B cell (primary cell): ENCODE results near the gene SIDT2. TPM values are rescaled to one million over a fixed set of nuclear protein-coding genes. Genes with fewer than 3 reads are reported as not detected.

Source experiments
- ATAC-seq: fragments of 200-7000 bp; cut with Tn5 transposase; one replicate; pipeline ENCODE4 v1.10.0; 2021; ENCODE audit warnings: low read depth, mild to moderate bottlenecking, moderate number of reproducible peaks, moderate library complexity
- CTCF ChIA-PET: fragments of 350-600 bp; sonication (Branson Sonifier 250); formaldehyde crosslinking; loops from one replicate; lab custom pipeline; 2021; ENCODE audit warnings: antibody characterized with exemption, inconsistent platforms; lab: Charles Lee
- POLR2A ChIA-PET: fragments of 350-600 bp; sonication (Branson Sonifier 250); formaldehyde crosslinking; loops from one replicate; lab custom pipeline; 2021; ENCODE audit warnings: antibody characterized with exemption; lab: Charles Lee
- DNase-seq: peaks from one replicate; pipeline ENCODE4 v3.0.0; 2013
- H2AFZ ChIP-seq: 2 replicates; pipeline ENCODE4 v1.6.1; 2012; ENCODE audit warnings: mild to moderate bottlenecking, low read depth, low read length; ENCODE audit not compliant: insufficient read depth, poor library complexity, severe bottlenecking
- H3K27ac ChIP-seq, 2 donors: 1 replicate in 1 of 2; 2 replicates in 1 of 2; pipeline ENCODE4 v1.5.1; 2012 to 2013; ENCODE audit warnings: low read length in 2 of 2, mild to moderate bottlenecking in 2 of 2, moderate library complexity in 1 of 2
- H3K27me3 ChIP-seq, 4 experiments: fragments of 200-600 bp in 1 of 4; sonication (generic) in 1 of 4; replicated peaks in 1 of 4; 1 replicate in 2 of 4; 2 replicates in 2 of 4; pipeline versions ENCODE4 v1.6.1 to v1.7.0; 2013 to 2016; ENCODE audit warnings: low read length in 3 of 4, mild to moderate bottlenecking in 2 of 4, mixed read lengths in 1 of 4, moderate library complexity in 1 of 4; ENCODE audit not compliant: insufficient read depth in 4 of 4, control insufficient read depth in 3 of 4; ENCODE audit errors: control extremely low read depth in 1 of 4
- H3K36me3 ChIP-seq, 2 experiments: replicated peaks in 1 of 2; 1 replicate in 1 of 2; 2 replicates in 1 of 2; pipeline versions ENCODE4 v1.6.1 to v1.7.1; 2013; ENCODE audit warnings: low read length in 1 of 2; ENCODE audit not compliant: insufficient read depth in 2 of 2, control insufficient read depth in 1 of 2; ENCODE audit errors: control extremely low read depth in 1 of 2, extremely low read depth in 1 of 2
- H3K4me1 ChIP-seq, 2 donors: fragments of 200-600 bp in 1 of 2; sonication (generic) in 1 of 2; 1 replicate in 1 of 2; 2 replicates in 1 of 2; pipeline versions ENCODE4 v1.5.1 to v1.6.1; 2013 to 2017; ENCODE audit warnings: low read length in 2 of 2; ENCODE audit not compliant: control insufficient read depth in 2 of 2, insufficient read depth in 2 of 2
- H3K4me2 ChIP-seq: replicated peaks from 2 replicates; pipeline ENCODE3; 2012; ENCODE audit warnings: mild to moderate bottlenecking, low read depth, low read length; ENCODE audit not compliant: poor library complexity, severe bottlenecking
- H3K4me3 ChIP-seq, 5 experiments: fragments of 200-600 bp in 1 of 5; sonication (generic) in 1 of 5; 1 replicate in 3 of 5; 2 replicates in 2 of 5; pipeline versions ENCODE4 v1.5.1 to v1.7.0; 2011 to 2016; ENCODE audit warnings: low read length in 4 of 5, mild to moderate bottlenecking in 4 of 5, low read depth in 2 of 5, control low read depth in 1 of 5, moderate library complexity in 1 of 5; ENCODE audit not compliant: insufficient read depth in 1 of 5; ENCODE audit errors: control extremely low read depth in 1 of 5, extremely low read depth in 1 of 5
- H3K79me2 ChIP-seq: fragments of 200-600 bp; sonication (generic); one replicate; pipeline ENCODE4 v1.6.0; 2016; ENCODE audit warnings: low read length; ENCODE audit not compliant: control insufficient read depth, insufficient read depth
- H3K9ac ChIP-seq: fragments of 200-600 bp; sonication (generic); 2 replicates; pipeline ENCODE4 v1.6.1; 2017; ENCODE audit warnings: mild to moderate bottlenecking, low read length, moderate library complexity
- H3K9me3 ChIP-seq, 3 donors: one replicate each; pipeline versions ENCODE4 v1.6.1 to v1.7.1; 2013; ENCODE audit warnings: low read length in 2 of 3; ENCODE audit not compliant: control insufficient read depth in 2 of 3, insufficient read depth in 1 of 3; ENCODE audit errors: control extremely low read depth in 1 of 3
- H4K20me1 ChIP-seq: 2 replicates; pipeline ENCODE4 v1.6.0; 2012; ENCODE audit warnings: mild to moderate bottlenecking, low read length; ENCODE audit not compliant: insufficient read depth, control insufficient read depth, poor library complexity, severe bottlenecking
- H3K27ac Mint-ChIP-seq: one replicate; pipeline ENCODE4 v1.8.0; 2021; ENCODE audit warnings: mixed read lengths
- H3K27me3 Mint-ChIP-seq: one replicate; pipeline ENCODE4 v1.8.0; 2021; ENCODE audit warnings: mixed read lengths
- H3K4me1 Mint-ChIP-seq: one replicate; pipeline ENCODE4 v1.8.0; 2021; ENCODE audit warnings: mixed read lengths
- H3K4me3 Mint-ChIP-seq: one replicate; pipeline ENCODE4 v1.8.0; 2021; ENCODE audit warnings: mixed read lengths
- H3K9me3 Mint-ChIP-seq: one replicate; pipeline ENCODE4 v1.8.0; 2022; ENCODE audit warnings: mixed read lengths; ENCODE audit not compliant: insufficient read depth
- EZH2 ChIP-seq: IDR thresholded peaks from 2 replicates; pipeline ENCODE4 v1.6.1; 2012; ENCODE audit warnings: borderline replicate concordance, low read depth, mild to moderate bottlenecking, moderate library complexity, low read length; ENCODE audit not compliant: insufficient read depth, poor library complexity, severe bottlenecking
- WGBS: methylation state at CpG from one replicate; pipeline ENCODE4 v1.1.5; 2013; ENCODE audit warnings: missing lambda C conversion rate; ENCODE audit not compliant: insufficient coverage; 5-methylcytosine and 5-hydroxymethylcytosine counted together
- intact Hi-C: fragments of 100-400 bp; cut with micrococcal nuclease; formaldehyde crosslinking; loops from one replicate; pipeline ENCODE4 v1.10.0; 2022
- polyA plus RNA-seq: library from polyadenylated mRNA; depleted of rRNA; stranded (reverse); fragments of >200 nt; gene quantifications from 2 replicates; pipeline ENCODE4 v1.2.3, GENCODE V29; 2012
- total RNA-seq, 2 donors: library from RNA; stranded (reverse); fragments of 120-200 nt in 1 of 2; gene quantifications; 1 replicate in 1 of 2; 2 replicates in 1 of 2; pipeline versions ENCODE4 v1.2.3 to v1.2.4, GENCODE V29; 2013 to 2022
- TF ChIP-seq, protein P1 (sequence below): fragments of 200-600 bp; IDR thresholded peaks from one replicate; pipeline ENCODE4 v1.8.0; 2022; ENCODE audit warnings: antibody characterized with exemption, mild to moderate bottlenecking

Gene SIDT2
- total and polyA plus RNA-seq, 2 donors (not counting 1 experiment from before 2014, with no cell fraction given) = 78.9 to 241 TPM

GRCh38 chr11:117222991-117223740, 44.6 kb downstream of the SIDT2 start:
- peaks cover 10% of the 10 kb centered on the region for H3K4me1 Mint-ChIP-seq
- Histone ChIP-seq H3K4me3 (no peak overlapping the region), H3K79me2 (peaks cover 66% of the 10 kb centered on the region), H4K20me1 (peaks cover 22% of the 10 kb centered on the region), H3K9ac (no peak overlapping the region), H3K4me2 (no peak overlapping the region), H2AFZ (no peak overlapping the region), H3K27me3 (no peaks in the 10 kb centered on the region), H3K36me3 (peaks cover 5 to 96% of the 10 kb centered on the region in 2 experiments), H3K4me1 (peaks cover 0 to 8% of the 10 kb centered on the region in 2 donors), H3K27ac (no peak overlapping the region), H3K9me3 (no peaks in the 10 kb centered on the region)
- H3K9me3 Mint-ChIP-seq = no peaks in the 10 kb centered on the region
- WGBS = 97% methylated on average over 10 of the region's 14 CpGs
- POLR2A ChIA-PET = interaction anchor here (1.3 kb wide), 1 partner anchor 23 kb away, joined by 5 read pairs; no protein-coding TSS in a partner anchor
- H3K4me3 Mint-ChIP-seq = no peak overlapping the region
- H3K27ac Mint-ChIP-seq = no peak overlapping the region
- intact Hi-C loops = no loop called here
- no peaks in the 10 kb centered on the region for H3K27me3 Mint-ChIP-seq
- ATAC-seq (no peak), DNase-seq (no peak)
- TF ChIP-seq EZH2 = no peak
- TF ChIP-seq, protein P1, sequence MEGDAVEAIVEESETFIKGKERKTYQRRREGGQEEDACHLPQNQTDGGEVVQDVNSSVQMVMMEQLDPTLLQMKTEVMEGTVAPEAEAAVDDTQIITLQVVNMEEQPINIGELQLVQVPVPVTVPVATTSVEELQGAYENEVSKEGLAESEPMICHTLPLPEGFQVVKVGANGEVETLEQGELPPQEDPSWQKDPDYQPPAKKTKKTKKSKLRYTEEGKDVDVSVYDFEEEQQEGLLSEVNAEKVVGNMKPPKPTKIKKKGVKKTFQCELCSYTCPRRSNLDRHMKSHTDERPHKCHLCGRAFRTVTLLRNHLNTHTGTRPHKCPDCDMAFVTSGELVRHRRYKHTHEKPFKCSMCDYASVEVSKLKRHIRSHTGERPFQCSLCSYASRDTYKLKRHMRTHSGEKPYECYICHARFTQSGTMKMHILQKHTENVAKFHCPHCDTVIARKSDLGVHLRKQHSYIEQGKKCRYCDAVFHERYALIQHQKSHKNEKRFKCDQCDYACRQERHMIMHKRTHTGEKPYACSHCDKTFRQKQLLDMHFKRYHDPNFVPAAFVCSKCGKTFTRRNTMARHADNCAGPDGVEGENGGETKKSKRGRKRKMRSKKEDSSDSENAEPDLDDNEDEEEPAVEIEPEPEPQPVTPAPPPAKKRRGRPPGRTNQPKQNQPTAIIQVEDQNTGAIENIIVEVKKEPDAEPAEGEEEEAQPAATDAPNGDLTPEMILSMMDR = no peak
- CTCF ChIA-PET = interaction anchor here (0.5 to 19.9 kb wide), 2 partner anchors 44 to 84 kb away, joined by 3 to 309 read pairs; partner anchors contain the start of gene SIDT2
